GM18505 (cell line): ENCODE results near the gene STARD10.

ENCODE experiments used
- ATAC-seq: cut with Tn5 transposase; IDR thresholded peaks from one replicate; pipeline ENCODE4 v1.9.1; 2021; ENCODE audit not compliant: unreplicated experiment
- POLR2A ChIP-seq: IDR thresholded peaks from 4 replicates; pipeline ENCODE4 v1.6.1; 2011; ENCODE audit warnings: borderline replicate concordance; ENCODE audit not compliant: insufficient read depth, insufficient read length; ENCODE audit errors: extremely low read depth

Gene STARD10

GRCh38 chr11:72726266-72727220, 67.3 kb downstream of the STARD10 start:
- no peak for ATAC-seq
- no peak for TF ChIP-seq POLR2A

- no peak for TF ChIP-seq POLR2A
- no peak for ATAC-seq
Measured at GRCh38 chr11:72725724-72726028, 68.2 kb downstream of the STARD10 start.

- TF ChIP-seq POLR2A = no peak
- ATAC-seq = no peak
Measured at GRCh38 chr11:72724851-72725723, 68.8 kb downstream of the STARD10 start.

- no peak for TF ChIP-seq POLR2A
- ATAC-seq = no peak
Measured at GRCh38 chr11:72724021-72724551, 69.8 kb downstream of the STARD10 start.

GRCh38 chr11:72723508-72723907, 70.3 kb downstream of the STARD10 start:
- ATAC-seq = no peak
- no peak for TF ChIP-seq POLR2A

- peak; percentile 68 for ATAC-seq
- peak; percentile 78 for TF ChIP-seq POLR2A
Measured at GRCh38 chr11:72722050-72722748, 71.6 kb downstream of the STARD10 start.

- TF ChIP-seq POLR2A = no peak
- ATAC-seq = no peak
Measured at GRCh38 chr11:72721689-72722049, 72.2 kb downstream of the STARD10 start.

- ATAC-seq = no peak
- no peak for TF ChIP-seq POLR2A
Measured at GRCh38 chr11:72721276-72721675, 72.6 kb downstream of the STARD10 start.

GRCh38 chr11:72720784-72721183, 73.1 kb downstream of the STARD10 start:
- TF ChIP-seq POLR2A = no peak
- no peak for ATAC-seq

GRCh38 chr11:72720047-72720446, 73.8 kb downstream of the STARD10 start:
- TF ChIP-seq POLR2A = no peak
- ATAC-seq = no peak

GRCh38 chr11:72719551-72719950, 74.3 kb downstream of the STARD10 start:
- no peak for ATAC-seq

GRCh38 chr11:72719144-72719543, 74.7 kb downstream of the STARD10 start:
- no peak for TF ChIP-seq POLR2A
- ATAC-seq = no peak

More at GRCh38 chr11:72719551-72719950, 74.3 kb downstream of the STARD10 start:
- no peak for TF ChIP-seq POLR2A

- ATAC-seq = no peak
- TF ChIP-seq POLR2A = no peak
Measured at GRCh38 chr11:72718101-72718501, 75.7 kb downstream of the STARD10 start.

- no peak for TF ChIP-seq POLR2A
- no peak for ATAC-seq
Measured at GRCh38 chr11:72716788-72717435, 76.9 kb downstream of the STARD10 start.
